Stimulated activated naive CD4-positive, alpha-beta T cell (primary cell): ENCODE measurements around the gene RPS6KA2.
"Not testable (repeated sequence)": the region's sequence is repeated elsewhere in the genome, so short reads cannot be mapped to it uniquely, and the experiment has no call there.

ENCODE experiments used
- DNase-seq, 6 experiments: peaks; one replicate each; lab custom pipeline; 2025; lab: John Stamatoyannopoulos, UW

RPS6KA2 gene

DNA sequence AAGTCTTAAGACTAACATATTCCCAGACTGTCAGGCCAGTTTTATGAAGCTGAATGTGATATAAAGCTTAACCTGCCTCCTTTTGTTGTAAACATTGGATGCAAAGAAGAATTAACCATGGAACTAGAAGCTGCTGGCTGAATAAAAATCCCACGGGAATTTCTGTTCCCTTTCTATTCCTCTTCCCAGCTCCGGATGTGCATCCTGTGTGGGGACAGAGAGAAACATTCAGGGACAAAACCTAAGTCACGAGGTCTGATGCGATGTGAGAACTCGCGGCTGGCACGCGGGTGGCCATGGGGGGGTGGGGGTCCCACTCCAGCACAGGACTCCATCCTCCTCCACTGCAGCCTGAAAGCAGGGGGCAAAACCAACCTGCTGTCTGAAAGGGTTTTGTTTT lies 72.7 kb downstream of the RPS6KA2 start:
- no peak for DNase-seq

DNA sequence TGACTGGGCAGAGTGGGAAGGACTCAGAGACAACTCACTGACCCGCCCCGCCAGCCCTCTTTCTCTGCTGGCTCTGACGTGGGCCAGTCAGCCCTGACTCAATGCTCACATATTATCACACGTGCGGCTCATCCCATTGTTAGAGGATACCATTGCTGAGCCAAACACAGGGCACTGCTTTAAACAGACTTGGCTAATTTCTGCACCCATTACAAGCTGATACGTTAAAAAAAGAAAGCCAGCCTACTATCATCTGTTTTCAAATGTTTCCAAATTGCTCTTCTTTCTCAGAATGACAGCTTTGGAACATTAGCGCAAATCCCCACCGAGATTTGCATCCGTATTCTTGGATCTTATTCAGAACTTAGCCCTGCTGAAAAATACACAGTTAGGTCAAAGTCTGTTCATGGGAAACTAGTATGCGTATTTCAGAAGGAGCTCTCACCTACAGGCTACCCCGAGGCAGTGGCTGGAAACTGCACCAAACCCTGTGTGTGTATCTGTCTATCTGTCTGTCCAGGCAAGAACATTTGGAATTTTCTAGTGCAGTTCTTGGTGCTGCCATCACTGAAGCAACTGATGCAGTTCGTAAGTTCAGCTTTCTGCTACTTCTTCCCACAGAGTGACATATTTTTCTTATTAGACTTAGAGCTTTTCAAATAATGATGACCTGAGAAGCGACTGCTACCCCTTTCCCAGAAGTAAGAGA lies 73.3 kb downstream of the RPS6KA2 start:
- DNase-seq: no peak

DNA sequence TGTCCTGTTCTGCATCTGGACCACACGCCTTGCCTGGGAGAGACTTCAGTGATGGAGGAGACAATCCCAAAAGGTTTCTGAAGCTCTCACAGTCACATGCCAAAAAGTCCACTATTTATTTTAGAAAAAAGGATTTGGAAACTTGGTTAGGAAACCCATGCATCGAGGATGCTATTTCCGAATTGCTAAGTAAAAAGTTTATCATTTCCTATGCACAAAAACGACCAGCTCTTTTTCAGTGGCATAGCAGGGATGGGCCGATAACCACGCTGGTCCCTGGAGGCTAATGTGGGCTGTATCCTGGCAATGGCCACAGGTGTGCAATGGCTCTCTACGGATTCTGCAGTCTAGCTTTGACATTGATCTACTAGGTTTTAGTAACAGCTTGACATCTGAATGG lies 74.5 kb downstream of the RPS6KA2 start:
- no peak for DNase-seq

DNA sequence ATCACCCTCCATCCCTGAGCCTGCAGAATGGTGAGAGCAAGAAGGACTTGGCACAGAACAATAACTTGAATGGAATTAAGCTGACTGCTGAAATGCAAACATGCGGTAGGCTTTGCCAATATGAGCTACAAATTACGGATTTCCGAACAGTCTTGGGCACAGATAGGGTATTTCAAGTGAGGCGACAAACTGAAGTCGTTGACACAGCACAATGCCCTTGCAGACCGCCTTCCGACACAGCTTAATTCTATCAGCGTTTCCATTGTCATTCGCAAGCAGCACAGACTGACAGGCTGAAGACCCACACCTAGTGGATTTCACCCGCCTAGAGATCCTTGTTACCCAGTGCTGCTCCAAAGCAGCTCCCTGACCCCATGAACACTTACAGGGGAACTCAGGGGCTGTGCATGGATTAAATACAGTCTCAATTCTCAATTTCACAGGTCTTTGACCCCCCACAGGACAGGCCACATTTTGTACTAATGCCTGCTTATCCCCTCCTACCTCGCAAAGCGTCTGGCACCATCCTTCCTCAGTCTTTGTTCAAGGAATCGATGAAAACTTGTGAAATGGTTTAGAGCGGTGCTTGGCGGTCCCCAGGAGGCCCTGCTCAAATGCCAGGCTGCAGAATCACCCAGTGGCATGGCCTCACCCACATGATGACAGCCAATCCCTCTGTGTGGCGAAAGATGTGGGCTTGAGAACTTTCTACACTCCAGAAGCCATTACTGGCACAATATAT lies 75.1 kb downstream of the RPS6KA2 start:
- no peak for DNase-seq

GRCh38 chr6:166546653-166547052 lies 80.4 kb downstream of the RPS6KA2 start:
- DNase-seq: no peak

DNA sequence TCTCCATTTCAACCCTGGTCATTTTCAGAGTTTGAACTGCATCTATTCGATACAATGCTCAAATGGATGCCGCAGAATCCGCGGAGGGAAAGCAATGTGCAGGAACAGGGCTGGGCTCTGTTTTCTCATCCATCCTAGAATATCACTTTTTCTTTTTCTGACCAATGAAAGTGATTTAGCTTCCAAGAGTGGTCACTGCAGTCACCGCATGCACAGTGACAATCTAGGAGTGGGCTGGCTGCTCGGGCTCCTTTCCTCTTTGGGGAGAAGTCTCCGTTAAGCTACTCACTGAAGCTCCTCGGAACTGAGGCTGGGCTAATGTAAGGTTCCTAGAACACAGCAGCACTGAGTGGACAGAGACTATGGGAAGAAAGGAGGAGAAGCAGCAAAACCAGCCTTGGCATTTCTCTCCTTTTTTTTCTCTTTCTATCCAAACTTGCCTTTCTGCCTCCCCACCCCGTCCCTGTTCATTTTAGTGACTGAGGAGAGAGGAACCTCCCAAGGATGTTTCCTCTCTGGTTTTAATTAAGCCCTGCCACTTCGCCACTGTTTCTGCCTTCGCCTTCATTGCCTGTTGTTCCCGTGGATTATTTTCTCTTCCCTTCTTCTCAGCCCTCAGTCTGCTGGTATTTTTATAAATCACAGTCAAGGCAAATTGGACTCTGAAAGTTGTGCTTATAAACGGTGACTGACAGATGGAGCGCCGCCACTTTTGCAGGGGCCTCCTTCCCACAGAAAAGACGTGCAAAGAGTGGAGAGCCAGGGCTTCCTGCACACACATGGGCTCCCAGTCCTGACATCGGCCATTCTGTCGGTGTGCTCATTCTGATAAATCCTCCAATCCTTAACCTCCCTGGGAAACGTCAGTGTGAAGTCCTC lies 81.7 kb downstream of the RPS6KA2 start:
- no peak for DNase-seq

GRCh38 chr6:166544296-166544605 lies 82.8 kb downstream of the RPS6KA2 start:
- no peak for DNase-seq

DNA sequence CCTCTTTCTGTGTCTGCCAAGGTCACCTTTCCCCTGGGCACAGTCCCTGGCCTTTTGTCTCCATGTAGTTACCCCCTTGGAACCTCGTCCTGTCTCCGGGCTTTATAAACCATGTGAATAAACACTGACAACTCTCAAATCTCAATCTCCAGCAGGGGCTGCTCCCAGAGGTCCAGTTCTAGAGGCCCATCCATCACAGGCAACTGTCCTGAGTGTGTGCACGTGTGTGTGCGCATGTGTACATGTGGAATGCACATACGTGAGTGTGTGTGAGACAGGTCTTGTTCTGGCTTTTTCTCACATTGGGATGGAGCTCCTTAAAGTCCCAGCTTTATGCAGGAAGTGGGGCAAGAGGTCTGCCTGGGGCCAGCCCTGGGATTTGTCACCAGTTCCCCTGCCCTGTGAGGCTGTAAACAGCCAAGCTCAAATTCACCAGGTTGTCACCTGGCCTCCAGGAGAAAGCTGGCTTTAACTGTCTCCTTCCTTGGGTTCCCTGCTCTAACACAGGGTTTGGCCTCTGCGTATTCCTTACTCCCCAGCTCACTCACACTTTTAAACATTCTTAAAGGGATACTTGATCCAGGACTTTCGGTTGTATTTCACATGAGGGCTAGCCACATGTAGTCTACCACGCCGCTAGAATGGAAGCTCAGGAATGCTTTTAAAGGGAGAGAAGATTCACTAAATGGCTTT lies 83.3 kb downstream of the RPS6KA2 start:
- no peak for DNase-seq

- no peak for DNase-seq
Observed at GRCh38 chr6:166542580-166542912, 84.5 kb downstream of the RPS6KA2 start.

GRCh38 chr6:166541876-166542579 lies 85.0 kb downstream of the RPS6KA2 start:
- no peak for DNase-seq

GRCh38 chr6:166541366-166541765 lies 85.7 kb downstream of the RPS6KA2 start:
- DNase-seq: no peak

GRCh38 chr6:166540631-166541331 lies 86.3 kb downstream of the RPS6KA2 start:
- peak in 3 of 6 experiments; percentile 3 to 30 (median 10) for DNase-seq

GRCh38 chr6:166539543-166539942 lies 87.5 kb downstream of the RPS6KA2 start:
- DNase-seq: no peak

DNA sequence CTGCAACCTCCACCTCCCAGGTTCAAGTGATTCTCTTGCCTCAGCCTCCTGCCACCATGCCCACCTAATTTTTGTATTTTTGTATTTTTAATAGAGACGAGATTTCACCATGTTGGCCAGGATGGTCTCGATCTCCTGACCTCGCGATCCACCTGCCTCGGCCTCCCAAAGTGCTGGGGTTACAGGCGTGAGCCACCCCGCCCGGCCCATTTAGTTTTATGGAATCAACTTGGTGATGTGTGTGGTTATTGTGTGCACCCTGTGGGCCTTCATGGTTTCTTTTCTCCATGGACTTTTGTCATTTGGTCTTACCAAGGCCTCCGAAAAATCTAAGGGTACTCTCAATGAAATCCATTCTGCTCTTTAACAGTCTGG lies 88.1 kb downstream of the RPS6KA2 start:
- not testable (repeated sequence) for DNase-seq

DNA sequence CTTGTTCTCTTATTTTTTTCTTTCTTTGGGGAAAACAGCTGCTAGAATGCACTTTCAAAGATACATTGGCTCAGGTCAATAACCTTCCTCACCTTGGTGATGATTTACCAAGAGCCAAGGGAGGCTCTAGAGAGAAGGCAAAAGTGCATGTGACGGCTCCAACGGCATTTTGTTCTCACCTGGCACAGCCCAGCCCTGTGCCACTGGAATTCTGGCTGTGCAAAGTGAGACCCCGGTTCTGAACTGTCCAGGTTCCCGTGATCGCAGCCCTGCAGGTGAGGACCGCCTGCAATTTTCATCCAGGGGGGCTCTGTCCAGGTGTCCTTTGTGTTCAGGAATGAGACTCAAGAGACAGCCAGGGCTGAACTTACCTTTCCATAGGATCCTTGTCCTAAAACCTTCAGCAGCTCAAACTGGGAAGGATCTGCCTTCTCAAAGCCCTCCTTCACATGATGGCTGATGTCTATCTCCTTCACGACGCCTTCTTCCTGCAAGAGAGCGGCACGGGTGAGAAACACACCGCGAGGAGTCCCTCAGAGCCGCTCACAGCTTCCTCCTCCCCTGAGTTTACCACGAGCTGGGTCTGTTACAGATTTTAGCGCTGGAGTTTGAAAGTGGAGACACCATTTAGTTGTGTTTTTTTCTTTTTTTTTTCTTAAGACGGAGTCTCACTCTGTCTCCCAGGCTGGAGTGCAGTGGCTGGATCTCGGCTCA lies 88.6 kb downstream of the RPS6KA2 start:
- DNase-seq: no peak

DNA sequence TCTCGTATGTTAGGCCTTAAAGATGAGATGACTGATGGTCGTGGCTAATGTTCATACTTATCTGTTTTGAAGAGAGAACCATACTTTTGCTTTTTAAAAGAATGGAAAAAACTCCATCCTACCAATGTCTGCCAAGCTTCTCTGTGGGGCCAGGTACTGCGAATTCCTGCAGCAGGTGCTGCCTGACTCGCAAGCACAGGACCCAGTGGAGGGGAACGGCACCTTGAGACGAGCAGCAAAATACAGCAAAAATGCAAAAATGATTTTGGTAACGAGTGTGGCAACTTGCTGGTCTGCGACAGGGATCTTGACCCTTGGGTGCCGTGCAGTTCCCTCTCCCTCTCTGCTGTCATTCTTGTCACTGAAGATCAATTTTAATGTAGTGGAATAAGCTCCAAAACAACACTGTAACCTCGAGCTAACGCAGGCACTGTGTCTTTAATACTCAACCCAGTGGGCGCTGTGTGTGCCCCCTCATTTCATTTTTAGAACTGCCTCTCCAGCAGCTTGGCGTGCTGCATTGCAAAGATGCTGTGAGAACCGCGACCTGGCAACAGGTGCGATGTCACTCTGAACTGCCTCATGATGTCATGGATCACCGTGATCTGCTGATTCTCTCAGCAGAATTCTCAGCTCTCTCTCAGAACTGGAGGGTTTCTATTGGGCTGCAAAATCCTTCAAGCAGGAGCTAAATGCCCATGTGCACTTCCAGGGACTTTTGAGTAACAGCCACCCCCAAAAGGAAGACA lies 92.2 kb downstream of the RPS6KA2 start:
- DNase-seq: no peak

- no peak for DNase-seq
Observed at GRCh38 chr6:166533205-166533824, 93.7 kb downstream of the RPS6KA2 start.

- DNase-seq: no peak
Observed at GRCh38 chr6:166532302-166532701, 94.7 kb downstream of the RPS6KA2 start.
